DMS114 treated with DMSO at 0.1 percent for 48 hours (cell line): ENCODE results near the gene LAMB1.
"Not testable (repeated sequence)": the region's sequence is repeated elsewhere in the genome, so short reads cannot be mapped to it uniquely, and the experiment has no call there.

ENCODE experiments used
- DNase-seq: peaks from one replicate; lab custom pipeline; 2025; ENCODE audit not compliant: unreplicated experiment; lab: John Stamatoyannopoulos, UW

The LAMB1 gene

DNA sequence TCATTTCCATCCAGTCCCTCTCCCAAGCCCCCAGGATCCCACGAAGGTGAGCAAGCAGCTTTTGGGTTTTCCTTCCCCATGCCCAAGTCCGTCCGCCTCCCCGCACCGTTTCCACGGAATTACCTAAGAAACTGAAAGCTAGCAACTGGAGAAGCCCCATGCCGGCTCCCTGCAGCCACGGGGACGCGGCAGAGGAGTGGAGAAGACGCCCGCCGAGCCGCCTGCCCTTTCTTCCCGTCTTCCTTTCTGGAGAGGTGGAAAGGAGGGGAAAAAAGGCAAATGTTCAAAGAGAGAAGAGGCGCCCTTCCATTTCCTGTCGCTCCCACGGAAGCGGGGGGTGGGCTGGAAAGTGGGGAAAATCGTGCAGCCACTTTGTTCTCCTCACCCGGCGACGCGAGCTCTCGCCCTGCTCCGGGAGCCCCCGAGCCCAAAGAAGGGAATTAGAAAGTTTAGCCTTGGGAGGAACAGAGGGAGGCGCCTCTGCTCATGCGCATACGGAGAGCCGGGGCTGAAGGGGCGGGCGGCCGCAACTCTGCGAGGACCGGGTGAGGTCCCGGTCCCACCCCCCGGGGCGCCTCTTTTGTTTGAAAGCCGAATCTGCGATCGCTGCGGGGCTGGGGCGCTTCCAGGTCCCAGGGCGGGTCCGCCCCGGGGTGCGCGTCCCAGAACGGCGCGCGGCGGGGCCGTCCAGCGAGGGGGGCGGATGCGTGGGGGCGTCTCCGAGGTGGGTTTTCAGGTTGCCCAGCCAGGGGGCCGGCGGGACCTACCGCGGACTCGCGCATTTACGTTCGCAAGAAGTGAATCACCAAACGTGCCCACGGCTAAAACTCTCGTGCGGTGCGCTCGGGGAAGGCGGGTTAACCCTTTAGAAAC is at the start of gene LAMB1:
LAMB1 (minus strand) TSS at position 436 of the 873 bp plus-strand sequence; CDS start at position 160, 276 bp downstream.
- peak; percentile 2 for DNase-seq

GRCh38 chr7:108051454-108051853 is 48.5 kb upstream of the LAMB1 start:
- DNase-seq = no peak

- no peak for DNase-seq
These were observed 47.0 kb upstream of the LAMB1 start for GRCh38 chr7:108049962-108050361.

- DNase-seq = no peak
These were observed 45.5 kb upstream of the LAMB1 start for GRCh38 chr7:108048422-108048821.

- no peak for DNase-seq
These were observed 44.1 kb upstream of the LAMB1 start for GRCh38 chr7:108046952-108047506.

DNA sequence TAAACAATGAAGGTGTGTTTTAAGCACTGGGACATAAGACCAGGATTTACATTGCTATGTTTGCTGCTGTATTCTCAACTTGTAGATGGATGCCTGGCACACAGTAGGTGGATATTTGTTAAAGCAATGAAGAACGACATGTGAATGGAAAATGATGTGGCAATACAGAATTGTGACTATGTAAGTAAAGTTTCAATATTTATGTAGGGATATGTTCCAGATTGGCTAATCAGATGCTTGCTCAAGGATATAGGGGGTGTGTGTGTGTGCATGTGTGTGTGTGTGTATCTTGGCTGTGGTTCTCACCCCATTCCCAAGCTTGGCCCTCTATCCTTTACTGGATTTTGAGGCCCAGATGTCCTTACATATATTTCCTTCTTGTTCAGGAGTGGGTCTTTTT is 42.7 kb upstream of the LAMB1 start:
- DNase-seq = no peak

DNA sequence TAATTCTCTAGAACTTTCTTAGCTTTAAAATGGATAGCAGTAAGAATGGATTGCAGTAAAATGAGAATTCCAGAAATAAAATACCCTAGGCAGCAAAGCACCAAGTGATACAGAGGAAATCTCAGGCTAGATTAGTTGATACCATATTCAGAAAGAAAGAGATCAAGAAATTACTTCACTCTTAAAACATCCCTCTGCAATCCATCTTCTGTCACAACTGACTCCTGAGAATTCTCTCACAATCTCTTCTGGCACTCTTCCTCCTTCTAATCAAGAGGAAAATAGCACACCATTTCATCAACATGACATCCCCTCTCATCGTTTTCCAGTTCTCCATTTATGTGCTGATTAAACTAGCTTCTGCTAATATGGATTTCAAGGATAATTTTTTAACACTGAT is 42.2 kb upstream of the LAMB1 start:
- DNase-seq = no peak

- no peak for DNase-seq
These were observed 41.4 kb upstream of the LAMB1 start for GRCh38 chr7:108044345-108044744.

- no peak for DNase-seq
These were observed 36.0 kb upstream of the LAMB1 start for GRCh38 chr7:108038986-108039385.

GRCh38 chr7:108037741-108038140 is 34.8 kb upstream of the LAMB1 start:
- DNase-seq = no peak

- no peak for DNase-seq
These were observed 34.2 kb upstream of the LAMB1 start for GRCh38 chr7:108037140-108037539.

GRCh38 chr7:108034586-108034985 is 31.6 kb upstream of the LAMB1 start:
- DNase-seq = no peak

DNA sequence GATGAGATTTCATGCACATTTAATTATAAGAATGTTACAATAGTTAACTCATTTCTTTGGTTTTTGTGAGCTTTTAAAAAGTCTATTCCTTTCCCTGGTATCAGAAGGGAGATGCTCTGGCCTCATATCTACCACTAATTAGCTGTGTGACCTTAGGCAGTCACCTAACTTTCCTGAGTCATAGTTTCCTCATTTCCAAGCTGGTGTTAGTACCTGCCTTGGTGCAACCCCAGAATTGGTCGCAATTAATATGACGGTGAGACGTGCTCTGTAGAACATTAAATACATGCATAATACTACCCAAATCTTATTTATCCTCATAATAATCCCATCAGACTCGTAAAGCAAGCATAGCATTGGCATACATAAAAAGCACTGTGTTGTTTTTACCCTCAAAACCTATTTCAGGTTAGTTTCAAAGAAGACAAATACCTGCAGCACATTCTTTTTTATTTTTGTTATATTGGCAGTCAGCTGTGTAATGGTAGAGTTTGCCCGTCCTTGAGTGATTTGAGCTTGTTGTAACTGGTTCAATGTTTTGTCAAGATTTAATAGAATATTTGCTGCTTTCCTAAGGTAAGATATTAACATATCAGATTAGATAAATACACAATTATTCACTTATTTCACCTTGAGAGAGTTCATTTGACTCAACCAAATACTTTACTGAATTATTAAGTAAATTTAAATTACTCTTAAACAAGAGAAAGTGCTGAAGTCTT is 31.0 kb upstream of the LAMB1 start:
- DNase-seq = no peak

DNA sequence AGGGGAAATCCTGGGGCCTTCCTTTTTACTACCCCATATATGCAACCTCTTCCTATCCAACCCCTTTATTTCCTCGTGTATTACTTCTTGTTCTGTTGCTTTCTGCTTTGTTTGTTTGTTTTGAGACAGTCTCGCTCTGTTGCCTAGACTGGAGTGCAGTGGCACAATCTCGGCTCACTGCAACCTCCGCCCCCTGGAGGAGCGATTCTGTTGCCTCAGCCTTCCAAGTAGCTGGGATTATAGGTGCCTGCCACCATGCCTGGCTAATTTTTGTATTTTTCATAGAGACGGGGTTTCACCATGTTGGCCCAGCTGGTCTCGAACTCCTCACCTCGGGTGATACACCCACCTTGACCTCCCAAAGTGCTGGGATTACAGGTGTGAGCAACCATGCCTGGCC is 30.3 kb upstream of the LAMB1 start:
- not testable (repeated sequence) for DNase-seq

DNA sequence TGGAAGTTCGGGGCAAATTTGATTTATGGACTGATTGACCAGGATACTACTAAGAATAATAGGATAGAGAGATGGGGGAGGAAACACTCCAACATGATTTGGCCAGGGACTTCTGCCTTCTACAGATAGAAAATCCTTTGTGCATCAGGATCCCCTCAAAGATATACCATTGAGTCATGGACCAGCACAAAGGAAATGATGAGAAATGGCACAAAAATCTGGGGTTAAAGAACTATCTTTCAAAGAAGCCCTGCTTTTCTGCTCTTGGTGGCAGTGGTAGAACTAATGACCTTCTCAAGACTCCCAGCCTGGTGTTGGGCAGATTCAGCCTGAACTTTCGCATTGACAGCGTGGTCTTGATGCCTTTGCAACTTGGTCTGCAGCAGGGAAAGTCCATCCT is 27.6 kb upstream of the LAMB1 start:
- no peak for DNase-seq

DNA sequence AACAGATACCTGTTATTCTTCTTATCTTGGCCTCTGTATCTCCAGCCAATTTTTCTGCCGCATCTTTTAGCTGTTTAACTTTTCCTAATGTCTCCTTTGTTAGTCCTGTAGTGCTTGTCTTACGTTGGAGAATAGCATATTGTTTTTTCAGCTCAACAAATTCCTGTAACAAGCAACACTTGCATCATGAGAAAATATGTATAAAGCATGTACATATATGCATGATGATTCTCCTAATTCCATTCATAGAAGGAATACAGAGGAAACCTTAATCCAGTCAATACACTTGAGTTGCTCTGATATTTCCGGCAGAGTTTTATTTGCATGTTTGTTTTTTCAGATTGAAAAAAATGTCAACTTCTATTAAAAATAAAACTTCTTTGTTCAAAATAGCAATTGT is 26.1 kb upstream of the LAMB1 start:
- no peak for DNase-seq

DNA sequence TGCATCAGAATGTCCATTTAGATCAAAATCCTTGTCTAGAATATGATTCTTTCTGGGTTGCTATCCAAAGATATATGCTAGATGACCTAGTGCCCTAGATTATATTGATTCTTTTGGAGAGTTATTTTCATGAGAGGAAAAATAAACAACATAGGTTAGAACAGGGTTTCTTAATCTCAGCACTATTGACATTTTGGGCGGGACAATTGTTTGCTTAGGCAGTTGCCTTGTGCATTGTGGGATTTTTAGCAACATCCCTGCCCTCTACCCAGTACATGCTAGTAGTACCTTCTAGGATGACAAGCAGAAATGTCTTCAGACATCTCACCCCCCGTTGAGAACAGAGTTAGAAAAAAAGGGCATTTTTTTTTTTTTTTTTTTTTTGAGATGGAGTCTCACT is 25.1 kb upstream of the LAMB1 start:
- no peak for DNase-seq

DNA sequence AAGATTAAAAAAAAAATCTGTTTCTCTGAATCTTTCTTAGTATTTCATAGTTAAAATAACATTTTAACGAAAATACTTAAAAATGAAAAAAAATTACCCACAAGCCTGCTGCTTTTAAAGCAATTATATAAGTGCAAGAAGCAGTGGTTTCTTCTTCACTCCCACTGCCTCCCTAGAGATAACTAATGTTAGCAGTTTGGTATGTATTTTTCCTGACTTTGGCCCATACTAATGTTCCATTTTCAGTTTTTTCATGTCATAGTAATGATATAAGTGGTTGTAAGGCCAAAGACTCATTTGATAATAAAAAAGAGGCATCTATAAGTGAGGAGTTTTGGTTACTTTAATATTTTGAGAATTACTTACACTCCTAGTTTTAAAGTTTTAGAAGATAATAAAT is 24.3 kb upstream of the LAMB1 start:
- no peak for DNase-seq

DNA sequence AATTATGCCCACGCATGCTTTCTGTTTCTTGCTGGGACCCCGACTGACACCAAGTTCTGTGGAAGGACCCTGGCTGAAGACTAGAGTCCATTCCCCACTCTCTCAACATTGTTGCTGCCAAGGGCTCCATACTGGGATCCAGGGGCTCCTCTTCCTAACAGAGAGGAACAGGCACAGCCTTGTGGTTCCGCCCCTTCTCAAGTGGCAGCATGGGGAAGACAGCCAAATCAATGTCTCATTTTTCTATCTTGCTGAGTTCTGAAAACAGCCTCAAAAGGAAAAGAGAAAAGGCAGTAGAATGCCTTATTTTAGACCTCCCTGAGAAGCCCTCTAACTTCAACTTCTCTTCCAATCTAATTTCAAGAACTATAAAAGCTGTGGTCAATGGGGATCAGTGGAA is 23.7 kb upstream of the LAMB1 start:
- no peak for DNase-seq

DNA sequence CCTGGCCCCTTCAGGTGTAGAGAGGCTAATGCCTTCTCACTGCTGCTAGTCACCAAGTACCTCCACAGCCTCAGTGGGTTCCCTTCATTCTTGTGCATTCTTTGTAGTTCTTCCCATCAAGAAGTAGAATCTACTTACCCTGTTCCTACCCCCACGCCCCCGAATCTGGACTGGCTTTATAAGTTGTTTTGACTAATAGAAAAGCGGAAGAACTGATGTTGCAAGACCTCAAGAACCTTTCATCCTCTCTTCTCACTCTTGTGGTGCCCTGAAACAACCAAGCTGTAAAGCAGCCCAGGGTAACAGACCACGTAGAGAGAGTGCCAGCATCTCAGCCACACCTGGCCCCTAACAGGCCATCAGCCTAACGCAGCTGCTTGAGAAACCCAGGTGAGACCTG is 23.2 kb upstream of the LAMB1 start:
- no peak for DNase-seq

GRCh38 chr7:108024538-108024937 is 21.6 kb upstream of the LAMB1 start:
- DNase-seq = no peak

DNA sequence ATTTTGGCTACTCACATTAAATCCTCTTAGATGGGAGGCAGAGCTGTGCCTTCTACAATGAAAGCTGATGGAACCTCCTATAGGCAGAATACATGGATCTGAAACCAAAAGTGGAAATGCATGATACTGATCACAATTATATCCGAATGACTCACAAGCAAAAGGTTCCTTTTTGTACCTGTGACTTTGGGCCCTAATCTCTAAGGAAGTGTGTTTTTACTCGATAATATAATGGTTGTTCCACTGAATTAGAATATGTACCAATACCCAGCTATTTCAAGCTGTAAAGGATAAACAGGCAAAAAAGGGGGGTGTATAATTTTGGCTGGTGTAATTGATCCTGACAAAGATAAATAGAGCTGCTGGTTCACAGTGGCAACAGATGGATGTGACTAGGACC is 17.6 kb upstream of the LAMB1 start:
- DNase-seq = no peak
